Measurements from ENCODE around the gene TAF1B. TPM values are rescaled to one million over a fixed set of nuclear protein-coding genes. Genes with fewer than 3 reads are reported as not detected.

Gene TAF1B
- total RNA-seq, 1 experiment from 2014 or later = 29.9 TPM

- Histone ChIP-seq H3K27ac (ENCODE audit: insufficient read length, low read depth, low read length) (no peak overlapping the region), H3K56ac (ENCODE audit: insufficient read length, low read depth, low read length) (no peak overlapping the region), H2BK12ac (ENCODE audit: insufficient read length, low read depth, low read length) (no peak overlapping the region), H3K4ac (ENCODE audit: low read depth, low read length) (no peak overlapping the region), H4K20me1 (ENCODE audit: control insufficient read depth, insufficient read depth, insufficient read length) (no peaks in the 10 kb centered on the region), H3K4me1 (ENCODE audit: insufficient read depth, low read length) (no peaks in the 10 kb centered on the region), H3K9me3 (ENCODE audit: control insufficient read depth, low read depth, low read length) (no peaks in the 10 kb centered on the region), H3K79me2 (ENCODE audit: insufficient read depth, low read length) (no peaks in the 10 kb centered on the region), H3T11ph (ENCODE audit: low read length) (no peak overlapping the region), H3K9ac (ENCODE audit: extremely low read depth, insufficient read length, low read length) (no peak overlapping the region), H2BK20ac (ENCODE audit: low read depth, low read length, poor library complexity, severe bottlenecking) (no peak overlapping the region), H3K4me2 (ENCODE audit: insufficient read depth, insufficient read length, low read length) (no peak overlapping the region), H2BK15ac (ENCODE audit: low read depth, low read length) (no peak overlapping the region), H3K14ac (ENCODE audit: insufficient read depth, low read length) (no peak overlapping the region), H2BK120ac (ENCODE audit: low read depth, low read length, poor library complexity, severe bottlenecking) (no peak overlapping the region), H2AFZ (ENCODE audit: low read length) (no peak overlapping the region), H4K91ac (ENCODE audit: insufficient read length, low read depth, low read length) (no peak overlapping the region), H3K18ac (ENCODE audit: insufficient read length, low read depth, low read length) (no peak overlapping the region), H2BK5ac (ENCODE audit: insufficient read length, low read length) (no peak overlapping the region), H4K8ac (replicated peaks; ENCODE audit: insufficient read length, low read depth, low read length) (no peak overlapping the region), H2AK5ac (ENCODE audit: insufficient read length, low read length) (no peak overlapping the region), H3K27me3 (ENCODE audit: insufficient read depth, low read length) (no peaks in the 10 kb centered on the region), H3K79me1 (ENCODE audit: insufficient read depth, low read depth, low read length, poor library complexity, severe bottlenecking) (no peaks in the 10 kb centered on the region), H4K5ac (ENCODE audit: insufficient read length, low read depth, low read length) (no peak overlapping the region), H3K23me2 (ENCODE audit: insufficient read length, low read depth, low read length, poor library complexity, severe bottlenecking) (no peaks in the 10 kb centered on the region), H3K23ac (ENCODE audit: insufficient read length, low read depth, low read length) (no peak overlapping the region)
- Mint-ChIP-seq H3K4me3 (no peak overlapping the region), H3K4me1 (peaks cover 6 to 10% of the 10 kb centered on the region in 2 experiments; a peak in 3 of 4 replicates), H3K27me3 (ENCODE audit: low read depth) (no peaks in the 10 kb centered on the region), H3K36me3 (ENCODE audit: insufficient read depth in 1 of 3, low read depth in 3 of 3) (no peaks in the 10 kb centered on the region), H3K27ac (no peak overlapping the region), H3K9me3 (no peaks in the 10 kb centered on the region)
- WGBS (ENCODE audit: extremely low coverage, insufficient read length, low lambda C conversion rate) = no CpG with 5 or more reads among the region's 9 CpGs
- TF ChIP-seq CTCF (conservative IDR thresholded peaks at IDR 0.05) = no peak
- DNase-seq = no peak
These were observed 128.0 kb downstream of the TAF1B start for GRCh38 chr2:9971105-9971818.
